Activated CD8-positive, alpha-beta memory T cell treated with anti-CD3 and anti-CD28 coated beads, Interleukin-2, amount 50 U/mL, for 1 hour (primary cell): Measurements from ENCODE around the gene CUL4B.
"Not testable (repeated sequence)": the region's sequence is repeated elsewhere in the genome, so short reads cannot be mapped to it uniquely, and the experiment has no call there.

Experiments used
- DNase-seq: peaks from one replicate; pipeline ENCODE4 v3.0.0-alpha.2; 2020; ENCODE audit errors: extremely low read depth

Gene CUL4B

DNA sequence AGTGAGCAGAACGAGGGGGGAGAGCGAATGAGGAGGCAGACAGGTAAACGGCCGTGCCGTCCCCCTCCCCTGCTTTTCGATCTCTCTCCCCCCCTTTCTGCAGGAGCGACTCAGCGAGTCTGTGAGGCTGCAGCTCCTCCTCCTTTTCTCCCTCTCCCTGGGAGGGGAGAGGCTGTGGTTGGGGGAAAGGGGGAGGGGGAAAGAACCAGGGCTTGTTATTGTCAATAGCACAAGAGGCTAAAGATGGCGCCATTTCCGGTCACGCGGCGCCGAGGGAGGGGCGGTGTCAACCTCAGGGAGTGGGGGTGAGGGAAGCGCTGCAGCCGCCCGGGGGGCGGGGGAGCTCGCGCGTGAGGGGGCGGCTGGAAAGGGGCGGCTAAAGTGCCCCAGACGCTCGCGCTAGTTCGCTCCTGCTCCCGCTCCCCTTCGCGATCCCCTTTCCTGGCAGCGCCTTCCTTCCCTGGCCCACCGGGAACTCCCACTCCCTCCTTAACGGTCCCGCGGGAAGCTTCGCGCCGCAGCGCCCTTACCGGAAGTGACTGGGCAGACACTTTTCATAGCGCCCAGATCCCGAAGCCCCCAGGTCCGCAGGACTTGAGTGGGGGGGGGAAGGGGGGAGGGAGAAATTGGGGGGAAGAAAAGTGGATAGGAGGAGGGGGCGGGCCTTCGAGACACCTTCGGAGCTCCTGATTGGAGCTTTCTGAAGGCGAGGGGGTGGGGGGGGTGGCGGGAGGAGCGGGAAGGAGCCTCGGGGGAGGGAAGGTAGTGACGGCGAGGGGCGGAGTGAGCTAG, at the start of gene CUL4B:
Gene CUL4B (minus strand): TSS at position 121 of the 792 bp plus-strand sequence. CDS start 324 bp downstream, outside the sequence.
- peak; percentile 73 for DNase-seq

DNA sequence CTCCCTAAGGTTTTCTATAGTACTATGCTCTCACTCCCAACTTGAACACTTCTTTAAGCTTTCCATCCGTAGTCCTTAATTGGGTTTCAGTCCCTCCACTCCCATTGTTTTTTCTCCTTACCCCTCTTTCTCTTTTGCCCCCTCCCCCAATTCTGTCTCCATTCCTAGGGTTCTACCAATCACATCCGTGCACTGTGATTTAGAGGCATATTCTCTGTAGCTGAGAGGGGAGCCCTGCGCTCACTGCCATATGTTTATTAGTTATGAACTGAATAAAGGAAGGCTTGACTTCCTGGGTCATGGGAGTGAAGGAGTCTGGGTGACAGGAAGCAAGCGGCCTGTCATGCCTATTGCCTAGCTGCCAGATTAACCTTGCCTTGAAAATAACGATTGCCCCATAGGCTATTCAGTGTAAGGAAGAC, 43.6 kb upstream of the CUL4B start:
- no peak for DNase-seq

DNA sequence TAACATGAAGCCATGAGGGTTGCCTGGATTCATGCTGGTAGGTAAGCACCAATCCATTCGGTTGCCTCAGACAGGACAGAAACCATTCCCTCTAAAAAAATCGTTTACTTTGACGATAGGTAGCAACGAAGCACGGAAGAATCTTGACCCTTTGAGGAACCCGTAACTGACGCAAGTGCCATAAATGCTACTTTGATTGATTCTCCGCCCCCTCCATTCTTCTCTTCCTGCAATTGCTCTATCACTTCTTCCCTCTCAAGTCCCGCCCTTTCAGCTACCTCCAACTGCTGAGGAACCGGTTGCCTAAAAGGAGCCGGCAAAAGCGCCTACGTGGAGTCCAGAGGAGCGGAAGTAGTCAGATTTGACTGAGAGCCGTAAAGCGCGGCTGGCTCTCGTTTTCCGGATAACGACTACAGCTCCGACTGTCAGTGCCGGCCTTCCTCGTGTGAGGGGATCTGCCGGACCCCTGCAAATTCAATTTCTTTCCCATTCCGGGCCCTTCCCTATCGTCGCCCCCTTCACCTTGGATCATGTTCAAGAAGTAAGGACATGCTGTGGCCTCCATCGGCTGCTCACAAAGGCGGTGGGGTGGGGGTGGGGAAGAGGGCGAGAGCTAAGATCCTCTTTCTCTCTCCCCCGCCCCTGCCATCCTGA, 43.1 kb upstream of the CUL4B start, which contains the start of gene MCTS1:
Gene MCTS1 (plus strand): TSS at position 395 of the 654 bp plus-strand sequence. CDS start 136 bp downstream, at position 531.
- peak; percentile 51 for DNase-seq

DNA sequence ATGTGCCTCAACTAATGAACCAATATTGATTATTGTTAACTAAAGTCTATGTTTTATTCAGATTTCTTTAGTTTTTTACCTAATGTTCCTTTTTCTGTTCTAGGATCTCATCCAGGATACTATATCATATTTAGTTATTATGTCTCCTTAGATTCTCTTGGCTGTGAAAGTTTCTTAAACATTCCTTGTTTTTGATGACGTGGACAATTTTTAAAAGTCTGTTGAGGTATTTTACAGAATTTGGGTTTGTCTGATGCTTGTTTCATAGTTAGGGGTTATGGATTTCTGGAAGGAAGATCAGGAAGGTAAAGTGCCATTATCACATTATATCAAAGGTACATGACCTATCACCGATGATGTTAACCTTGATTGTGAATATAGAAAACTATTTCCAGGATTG, 24.9 kb upstream of the CUL4B start:
- DNase-seq, result no peak

DNA sequence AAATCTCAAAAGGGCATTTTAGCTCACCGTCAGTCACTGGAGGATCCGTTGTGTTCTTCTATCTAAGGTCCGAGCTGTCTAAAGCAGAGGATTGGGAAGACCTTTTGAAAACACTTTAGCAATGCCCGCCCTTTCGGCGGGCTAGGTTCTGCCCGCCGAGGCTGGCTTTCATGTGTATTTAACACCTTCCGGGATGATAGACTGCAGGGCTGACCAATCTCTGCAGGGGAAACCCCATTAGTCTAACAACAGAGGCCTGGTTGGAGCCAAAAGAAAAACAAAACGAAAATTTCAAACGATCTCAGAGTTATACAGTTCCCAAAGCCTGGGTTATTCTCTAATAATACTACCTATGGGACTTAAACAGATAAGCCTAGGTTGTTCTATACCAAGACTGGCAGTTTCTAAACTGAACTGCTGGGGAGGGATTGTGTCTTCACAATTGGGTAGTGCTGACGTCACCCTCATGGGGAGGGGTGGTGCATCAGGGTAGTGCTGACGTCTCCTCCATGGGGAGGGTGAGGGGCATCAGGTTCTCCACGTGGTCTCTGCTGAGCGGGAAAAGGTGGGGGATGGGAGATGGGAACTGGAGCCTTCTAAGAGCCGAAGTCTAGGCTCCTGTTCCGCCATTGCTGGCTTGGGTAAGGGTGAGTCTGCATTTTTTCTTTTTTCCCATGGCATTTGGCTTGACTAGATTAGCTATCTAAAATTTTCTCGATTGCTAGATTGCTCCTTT, 14.8 kb upstream of the CUL4B start:
- no peak for DNase-seq

DNA sequence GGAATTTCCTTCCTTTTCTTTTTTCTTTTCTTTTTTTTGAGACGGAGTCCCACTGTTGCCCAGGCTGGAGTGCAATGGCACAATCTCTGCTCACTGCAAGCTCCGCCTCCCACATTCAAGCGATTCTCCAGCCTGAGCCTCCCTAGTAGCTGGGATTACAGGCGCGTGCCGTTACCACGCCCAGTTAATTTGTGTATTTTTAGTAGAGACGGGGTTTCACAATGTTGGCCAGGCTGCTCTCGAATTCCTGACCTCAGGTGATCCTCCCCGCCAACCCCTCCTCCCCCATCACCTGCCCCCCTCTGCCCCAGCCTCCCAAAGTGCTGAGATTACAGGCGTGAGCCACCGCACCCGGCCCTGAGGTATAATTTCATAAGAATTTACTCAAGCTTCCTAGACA, 13.0 kb upstream of the CUL4B start:
- not testable (repeated sequence) for DNase-seq

DNA sequence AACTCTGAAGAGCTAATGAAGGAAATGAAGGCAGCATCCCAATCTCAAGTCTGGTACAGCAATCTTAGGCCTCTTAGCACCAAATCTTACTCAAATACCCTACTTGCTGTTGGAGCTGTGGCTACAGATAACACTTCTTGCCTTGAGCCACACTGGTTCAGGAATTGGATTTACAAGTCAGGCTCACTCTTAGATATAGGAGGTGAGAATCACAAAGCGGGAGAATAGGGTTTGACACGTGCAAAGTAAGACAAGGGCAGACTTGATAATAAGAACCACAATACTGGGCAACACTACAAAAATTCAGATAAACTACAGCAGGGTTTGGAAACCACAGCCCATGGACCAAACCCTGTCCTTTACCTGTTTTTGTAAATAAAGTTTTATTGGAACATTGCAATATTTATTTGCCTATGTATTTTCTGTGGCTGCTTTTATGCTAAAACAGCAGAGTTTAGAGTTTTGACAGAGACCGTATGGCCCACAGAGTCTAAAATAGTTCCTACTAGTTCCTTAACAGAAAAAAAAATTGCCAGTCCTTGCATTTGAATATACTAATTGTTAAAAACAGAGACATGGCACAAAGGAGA, 9.3 kb upstream of the CUL4B start:
- no peak for DNase-seq

DNA sequence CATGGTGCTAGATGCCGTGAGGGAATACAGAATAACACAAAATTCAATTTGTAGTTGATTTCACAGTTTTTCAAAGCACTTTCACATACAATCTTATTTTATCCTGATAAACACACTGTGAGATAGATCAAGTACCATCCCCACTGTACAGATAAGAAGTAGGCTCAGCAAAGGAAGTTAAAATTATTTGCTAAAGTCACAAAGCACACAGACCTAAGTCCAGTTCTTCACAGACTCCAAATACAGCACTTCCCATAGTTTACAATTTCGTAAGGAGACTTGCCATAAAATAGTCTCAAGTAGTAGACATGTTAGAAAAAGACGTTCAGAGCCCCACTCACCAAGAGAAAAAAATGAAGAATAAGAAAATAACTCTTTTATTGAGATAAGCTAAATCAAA, 7.8 kb upstream of the CUL4B start:
- no peak for DNase-seq

DNA sequence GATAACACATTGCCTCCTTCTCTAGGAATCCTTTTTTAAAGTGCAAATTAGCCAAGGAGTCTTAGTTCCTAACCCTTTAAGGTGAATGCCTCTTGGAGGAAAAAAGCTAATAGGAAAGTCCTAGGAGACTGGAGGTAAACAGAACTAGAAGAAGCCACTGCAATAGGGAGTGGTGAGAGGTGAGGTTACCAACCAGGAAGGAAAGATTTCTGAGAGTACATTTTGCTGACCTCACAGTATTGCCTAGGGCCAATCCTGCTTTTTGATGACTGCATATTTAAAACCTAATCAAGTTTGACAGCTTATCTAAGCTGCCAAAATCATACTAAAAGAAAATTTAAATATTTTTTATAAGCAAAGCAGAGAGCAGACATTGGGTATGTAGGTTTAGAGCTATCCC, 7.3 kb upstream of the CUL4B start:
- DNase-seq, result no peak

DNA sequence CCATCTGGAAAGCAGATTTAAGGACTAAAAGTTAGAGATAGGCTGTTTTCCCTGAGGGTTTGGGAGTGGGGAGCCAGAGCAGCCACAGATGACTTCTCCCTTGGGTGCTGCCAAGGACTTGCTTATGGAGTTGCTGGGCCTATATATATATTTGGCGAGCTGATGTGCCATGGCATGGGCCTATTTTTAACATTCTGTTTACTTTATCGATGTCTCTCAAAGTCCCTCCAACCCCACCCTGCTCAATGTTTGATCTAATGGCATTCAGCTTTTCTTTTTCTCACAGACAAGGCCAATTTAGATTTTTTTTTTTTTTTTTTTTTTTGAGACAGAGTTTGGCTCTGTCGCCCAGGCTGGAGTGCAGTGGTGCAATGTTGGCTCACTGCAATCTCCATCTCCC, 6.1 kb upstream of the CUL4B start:
- DNase-seq, result no peak

DNA sequence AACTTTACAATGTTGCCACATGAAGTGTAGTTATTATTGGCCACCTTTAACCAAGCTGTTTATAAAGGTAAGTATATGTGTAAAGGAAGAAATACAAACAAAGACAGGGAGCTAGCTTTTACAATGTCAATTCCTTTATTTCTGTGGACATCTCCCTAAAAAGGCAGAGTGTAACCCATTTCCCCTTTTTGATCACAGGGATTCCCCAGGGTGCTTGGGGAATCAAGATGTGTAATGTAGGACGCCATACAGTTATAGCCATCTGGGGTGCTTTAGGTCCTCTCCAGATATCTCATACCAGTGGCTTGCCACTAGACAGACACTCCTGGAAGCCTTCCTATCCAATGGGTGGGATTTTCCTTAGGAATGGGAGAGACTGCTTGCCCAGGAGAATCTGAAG, 4.2 kb upstream of the CUL4B start:
- DNase-seq, result no peak

DNA sequence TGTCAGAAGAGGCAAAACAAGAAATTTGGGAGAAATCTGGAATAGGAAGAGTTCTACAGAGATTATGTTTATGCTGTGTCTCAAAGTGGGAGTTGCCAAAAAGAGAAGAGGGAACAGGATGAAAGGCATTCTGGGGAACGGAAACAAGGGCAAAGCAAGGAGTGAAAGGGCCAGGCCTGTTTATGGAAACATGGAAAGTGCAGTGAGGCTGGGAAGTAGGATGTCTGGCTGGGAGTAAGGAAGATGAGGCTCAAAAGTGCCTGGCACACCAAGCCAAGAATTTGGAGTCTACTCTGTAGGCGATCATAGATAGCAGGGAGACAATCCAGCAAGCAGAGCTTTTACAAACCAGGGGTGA, 1.8 kb upstream of the CUL4B start:
- DNase-seq, result no peak

DNA sequence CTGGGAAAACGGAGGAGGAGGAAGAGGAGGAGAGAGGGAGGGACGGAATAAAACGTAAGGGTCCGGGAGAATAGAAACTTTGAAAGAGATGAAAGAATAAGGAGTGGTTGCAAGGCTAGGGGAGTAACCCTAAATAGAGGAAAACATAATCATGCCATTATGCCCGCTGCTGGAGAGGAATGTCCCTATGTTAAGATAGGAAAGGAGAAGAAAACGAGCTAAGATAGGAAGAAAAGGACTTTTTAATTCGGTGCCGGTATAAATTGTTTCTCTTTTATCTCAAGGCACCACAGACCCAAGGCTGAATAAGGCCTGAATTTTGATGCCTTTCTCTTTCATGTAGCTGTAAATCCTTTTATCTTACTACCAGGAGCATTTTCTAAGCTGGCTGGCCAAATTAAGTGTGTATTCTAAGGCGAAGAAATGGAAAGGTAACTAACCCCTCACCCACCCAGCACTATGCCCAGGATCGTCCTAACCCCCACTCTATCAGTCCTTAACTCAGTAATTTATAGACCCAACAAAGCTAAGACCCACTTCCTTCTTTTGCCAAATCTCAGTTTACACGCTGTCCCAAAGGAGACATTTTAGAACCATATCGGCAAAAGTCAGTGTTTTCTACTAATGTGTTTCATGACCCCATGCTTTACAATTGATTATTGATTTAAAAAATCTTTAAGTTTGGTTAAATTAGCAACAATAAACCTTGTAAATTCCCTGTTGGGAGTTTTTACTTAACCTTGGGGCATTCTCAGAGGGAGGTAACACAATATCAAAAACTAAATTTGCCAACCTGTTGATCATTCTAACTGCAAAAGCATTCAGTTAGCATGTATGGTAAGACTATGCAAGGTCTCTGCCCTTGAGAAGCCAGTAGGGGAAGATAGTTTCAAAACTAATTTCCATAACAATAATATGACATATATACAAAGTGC, 1.1 kb upstream of the CUL4B start:
- DNase-seq, result no peak

DNA sequence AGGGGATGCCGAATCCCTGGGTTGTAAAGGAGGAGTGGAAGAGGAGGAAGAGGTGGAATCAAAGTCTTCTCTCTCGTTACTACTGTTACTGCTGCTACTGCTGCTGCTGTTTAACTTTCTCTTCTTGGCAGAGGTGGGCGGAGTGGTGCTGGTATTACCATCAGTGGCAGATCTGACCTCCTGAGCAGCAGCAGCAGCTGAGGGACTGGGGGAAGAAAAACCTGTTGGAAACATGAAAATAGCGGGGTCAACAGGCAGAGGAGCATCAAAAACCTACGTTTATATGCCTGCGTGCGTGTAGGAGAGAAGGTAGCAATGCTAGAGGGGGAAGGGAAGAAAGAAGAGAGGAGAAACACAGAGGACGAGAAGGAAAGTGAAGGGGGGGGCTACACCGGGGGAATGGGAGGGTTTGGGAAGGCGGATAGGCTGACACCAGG, 339 bp downstream of the CUL4B start:
- no peak for DNase-seq

DNA sequence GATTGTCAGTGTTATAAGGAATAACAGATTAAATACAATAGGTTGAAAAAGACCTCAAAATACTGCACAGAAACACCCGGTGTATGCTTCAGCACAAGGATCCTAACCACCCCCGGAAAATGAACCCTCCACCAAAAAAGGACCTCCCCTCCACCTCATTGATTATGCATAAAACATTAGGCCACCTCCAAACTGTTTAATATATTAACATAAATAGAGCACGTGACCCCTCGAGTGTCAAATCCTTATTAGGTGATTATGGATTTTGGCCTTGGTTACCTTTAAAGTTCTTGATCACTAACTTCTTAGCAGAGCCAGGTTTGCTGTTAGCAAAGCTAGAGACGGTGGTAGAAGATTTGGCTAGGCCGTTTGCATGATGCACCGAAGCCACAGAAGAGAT, 958 bp downstream of the CUL4B start:
- DNase-seq, result no peak

DNA sequence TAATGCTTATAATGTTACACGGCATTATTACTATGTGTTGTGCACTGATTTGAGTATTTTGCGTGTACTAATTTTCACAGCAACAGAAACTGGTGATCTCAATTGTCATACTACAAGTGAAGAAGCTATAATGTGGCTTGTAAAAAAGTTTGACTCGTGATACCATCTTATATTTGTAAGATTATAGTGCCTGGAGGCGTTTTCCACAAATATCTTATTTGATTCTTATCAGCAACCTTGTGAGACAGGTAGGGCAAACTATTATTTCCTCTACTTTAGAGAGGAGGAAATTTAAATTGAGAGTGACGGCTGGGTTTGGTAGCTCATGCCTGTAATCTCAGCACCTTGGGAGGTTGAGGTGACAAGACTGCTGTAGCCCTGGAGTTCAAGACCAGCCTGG, 4.5 kb downstream of the CUL4B start:
- DNase-seq, result no peak

DNA sequence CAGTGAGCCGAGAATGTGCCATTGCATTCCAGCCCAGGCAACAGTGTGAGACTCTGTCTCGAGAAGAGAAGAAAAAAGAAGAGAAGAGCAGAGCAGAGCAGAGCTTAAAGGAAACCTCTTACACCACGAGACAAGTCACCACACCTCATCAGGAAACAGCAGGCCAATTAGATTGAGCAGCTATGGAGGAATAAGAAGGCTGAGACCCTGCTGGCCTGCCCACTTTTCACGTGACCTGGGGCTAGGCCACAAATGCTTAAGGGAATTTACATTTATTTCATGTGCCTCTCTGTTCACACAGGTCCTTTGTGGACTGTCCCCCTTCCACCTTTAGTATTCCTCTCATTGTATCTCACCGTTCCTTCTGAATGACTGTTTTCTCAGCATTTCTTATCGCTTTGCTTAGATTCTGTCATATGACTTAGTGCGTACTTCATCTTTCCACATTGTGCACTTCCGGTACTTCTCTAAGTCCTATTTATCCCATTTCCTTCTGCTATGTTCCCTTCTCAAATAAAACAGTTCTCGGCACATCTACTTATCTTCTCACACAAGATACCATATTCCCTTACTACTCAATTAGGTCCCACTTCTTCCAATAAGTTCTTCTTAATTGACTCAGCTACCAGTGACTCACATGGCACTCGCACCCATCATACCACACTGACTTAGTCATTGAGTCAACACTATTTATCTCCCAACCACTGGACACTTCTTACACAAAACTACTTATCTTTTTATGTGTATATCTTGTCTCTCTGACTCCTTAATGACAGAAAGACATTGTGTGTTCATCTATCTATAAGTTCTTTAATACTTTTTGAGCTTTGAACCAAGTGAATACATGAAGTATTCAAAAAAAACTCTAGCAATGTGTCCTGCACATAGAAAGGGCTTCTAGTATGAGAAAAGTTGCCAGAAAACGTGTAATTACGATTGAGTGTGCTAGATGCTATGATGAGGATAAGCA, 11.0 kb downstream of the CUL4B start:
- DNase-seq, result no peak

DNA sequence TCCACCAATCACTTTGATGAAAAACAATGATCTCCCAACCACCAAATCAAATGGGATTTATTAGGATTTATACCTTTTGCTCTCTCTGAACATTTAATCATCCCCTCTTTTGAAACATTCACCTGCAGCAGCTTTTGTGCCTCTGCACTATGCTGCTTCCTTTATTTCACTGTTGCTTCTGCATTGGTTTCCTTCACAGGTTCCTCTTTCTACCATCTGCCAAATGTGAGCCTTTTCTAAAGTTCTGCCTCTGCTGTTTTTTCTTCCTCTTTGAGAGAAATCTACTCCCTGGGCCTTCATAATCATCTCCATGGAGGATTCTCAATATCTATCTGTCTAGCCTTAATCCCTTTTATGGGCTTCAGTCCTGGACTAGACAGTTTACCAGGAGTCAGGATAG, 24.7 kb downstream of the CUL4B start:
- DNase-seq, result no peak

DNA sequence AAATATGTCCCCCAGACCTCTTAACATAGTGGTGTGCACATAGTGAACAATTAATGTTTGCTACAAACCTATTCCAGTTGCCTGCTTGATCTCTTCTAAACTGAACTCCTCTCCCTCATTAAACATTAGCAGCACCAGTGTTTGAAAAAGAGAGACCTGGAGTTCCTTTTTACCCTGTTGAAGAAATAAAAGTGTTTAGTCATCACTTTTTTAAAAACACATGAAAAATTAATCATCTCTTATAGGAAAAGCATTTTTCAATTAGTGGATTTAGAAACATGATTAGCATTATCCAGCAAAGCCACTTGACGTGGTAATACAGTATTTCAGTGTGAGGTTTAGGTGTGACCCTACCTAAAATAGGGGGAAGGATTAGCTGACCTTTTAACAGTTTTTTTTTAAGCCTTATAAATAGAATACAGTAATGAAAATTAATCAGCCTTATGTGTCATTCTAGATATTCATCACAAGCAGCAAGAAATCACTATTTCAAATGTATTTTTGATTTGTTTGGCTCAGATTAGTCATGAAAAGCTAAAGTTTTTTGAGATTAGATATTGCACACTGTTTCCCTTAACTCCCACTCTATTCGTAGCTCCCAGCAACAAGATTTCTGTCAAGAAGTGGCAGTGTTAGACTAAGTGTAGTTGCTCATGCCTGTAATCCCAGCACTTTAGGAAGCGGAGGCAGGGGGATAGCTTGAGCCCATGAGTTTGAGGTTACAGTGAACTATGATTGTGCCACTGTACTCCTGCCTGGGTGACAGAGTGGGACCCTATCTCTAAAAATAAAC, 26.2 kb downstream of the CUL4B start:
- no peak for DNase-seq
